GM19035 (cell line): ENCODE data around the gene CACNA2D1.

Source experiments
- ATAC-seq: cut with Tn5 transposase; IDR thresholded peaks from one replicate; pipeline ENCODE4 v1.9.1; 2021; ENCODE audit not compliant: unreplicated experiment

CACNA2D1 gene

GRCh38 chr7:82289152-82289535 is 154.4 kb downstream of the CACNA2D1 start:
- no peak for ATAC-seq

GRCh38 chr7:82286798-82287140 is 156.8 kb downstream of the CACNA2D1 start:
- ATAC-seq, result no peak

GRCh38 chr7:82286096-82286797 is 157.3 kb downstream of the CACNA2D1 start:
- ATAC-seq, result no peak

GRCh38 chr7:82284936-82285519 is 158.5 kb downstream of the CACNA2D1 start:
- no peak for ATAC-seq

GRCh38 chr7:82275342-82275741 is 168.2 kb downstream of the CACNA2D1 start:
- no peak for ATAC-seq

- no peak for ATAC-seq
Observed at GRCh38 chr7:82274681-82275080, 168.9 kb downstream of the CACNA2D1 start.

- ATAC-seq, result no peak
Observed at GRCh38 chr7:82273886-82274285, 169.7 kb downstream of the CACNA2D1 start.

- ATAC-seq, result no peak
Observed at GRCh38 chr7:82270870-82271269, 172.7 kb downstream of the CACNA2D1 start.

GRCh38 chr7:82268632-82269031 is 174.9 kb downstream of the CACNA2D1 start:
- no peak for ATAC-seq

- no peak for ATAC-seq
Observed at GRCh38 chr7:82266081-82266480, 177.5 kb downstream of the CACNA2D1 start.

GRCh38 chr7:82264783-82265305 is 178.7 kb downstream of the CACNA2D1 start:
- no peak for ATAC-seq

- ATAC-seq, result no peak
Observed at GRCh38 chr7:82263920-82264782, 179.4 kb downstream of the CACNA2D1 start.

GRCh38 chr7:82258181-82258580 is 185.4 kb downstream of the CACNA2D1 start:
- no peak for ATAC-seq

GRCh38 chr7:82257118-82257695 is 186.4 kb downstream of the CACNA2D1 start:
- ATAC-seq, result no peak

- ATAC-seq, result no peak
Observed at GRCh38 chr7:82255706-82256105, 187.9 kb downstream of the CACNA2D1 start.

GRCh38 chr7:82250598-82250997 is 193.0 kb downstream of the CACNA2D1 start:
- no peak for ATAC-seq

GRCh38 chr7:82249979-82250378 is 193.6 kb downstream of the CACNA2D1 start:
- ATAC-seq, result no peak

- no peak for ATAC-seq
Observed at GRCh38 chr7:82247814-82248433, 195.7 kb downstream of the CACNA2D1 start.

- ATAC-seq, result no peak
Observed at GRCh38 chr7:82244947-82245517, 198.5 kb downstream of the CACNA2D1 start.

GRCh38 chr7:82241356-82241755 is 202.2 kb downstream of the CACNA2D1 start:
- ATAC-seq, result no peak

GRCh38 chr7:82235713-82236112 is 207.9 kb downstream of the CACNA2D1 start:
- no peak for ATAC-seq
